HEK293 (cell line): ENCODE data around the gene TARS3.

Experiments
- CTCF ChIA-PET: fragments of 350-600 bp; formaldehyde crosslinking; extraction: SDS; loops from one replicate; lab custom pipeline; 2021; ENCODE audit warnings: antibody characterized with exemption; lab: Yijun Ruan, JAX
- POLR2A ChIA-PET: fragments of 300-600 bp; formaldehyde crosslinking; extraction: SDS; loops from one replicate; lab custom pipeline; 2020; ENCODE audit warnings: antibody characterized with exemption, inconsistent platforms; lab: Yijun Ruan, JAX
- H3K27ac ChIP-seq: fragments of 200-500 bp; sonication (Bioruptor generic); 2 replicates; pipeline ENCODE4 v1.5.1; 2014; ENCODE audit warnings: low read depth, low read length, control low read depth, inconsistent platforms; ENCODE audit errors: extremely low read depth
- H3K36me3 ChIP-seq, 2 experiments: fragments of 200-500 bp in 1 of 2; sonication (Bioruptor generic) in 1 of 2; 1 replicate in 1 of 2; 2 replicates in 1 of 2; pipeline ENCODE4 v1.5.1; 2014 to 2017; ENCODE audit warnings: inconsistent platforms in 2 of 2, low read length in 2 of 2; ENCODE audit not compliant: control insufficient read depth in 2 of 2, insufficient read depth in 1 of 2
- H3K4me1 ChIP-seq: fragments of 200-500 bp; sonication (Bioruptor generic); 2 replicates; pipeline ENCODE4 v1.5.1; 2014; ENCODE audit warnings: mild to moderate bottlenecking, low read length, inconsistent platforms; ENCODE audit not compliant: control insufficient read depth, insufficient read depth
- H3K4me3 ChIP-seq: 2 replicates; pipeline ENCODE4 v1.5.1; 2011; ENCODE audit warnings: low read depth, mild to moderate bottlenecking, control low read depth, low read length, moderate library complexity
- H3K9me3 ChIP-seq: fragments of 200-500 bp; sonication (Bioruptor generic); 2 replicates; pipeline ENCODE4 v1.5.1; 2014; ENCODE audit warnings: low read depth, low read length, inconsistent platforms; ENCODE audit not compliant: control insufficient read depth, insufficient read depth
- ATF2 ChIP-seq: fragments of 450-650 bp; formaldehyde crosslinking; IDR thresholded peaks from 2 replicates; pipeline ENCODE4 v1.5.1; 2016; ENCODE audit warnings: missing biosample characterization, missing genetic modification characterization, low read depth
- MYNN ChIP-seq: fragments of 450-650 bp; formaldehyde crosslinking; IDR thresholded peaks from 2 replicates; pipeline ENCODE4 v1.5.1; 2016; ENCODE audit warnings: missing biosample characterization, missing genetic modification characterization, borderline replicate concordance
- OSR2 ChIP-seq: fragments of 450-650 bp; formaldehyde crosslinking; IDR thresholded peaks from 2 replicates; pipeline ENCODE4 v1.5.1; 2016; ENCODE audit warnings: missing biosample characterization, missing genetic modification characterization
- RBAK ChIP-seq: fragments of 450-650 bp; formaldehyde crosslinking; IDR thresholded peaks from 2 replicates; pipeline ENCODE4 v1.5.1; 2016; ENCODE audit warnings: missing biosample characterization, missing genetic modification characterization
- SCRT1 ChIP-seq: fragments of 450-650 bp; formaldehyde crosslinking; IDR thresholded peaks from 2 replicates; pipeline ENCODE4 v1.5.1; 2016; ENCODE audit warnings: missing biosample characterization, missing genetic modification characterization, borderline replicate concordance
- SCRT2 ChIP-seq: fragments of 450-650 bp; formaldehyde crosslinking; IDR thresholded peaks from 2 replicates; pipeline ENCODE4 v1.5.1; 2016; ENCODE audit warnings: missing biosample characterization, missing genetic modification characterization
- SP3 ChIP-seq: fragments of 450-650 bp; formaldehyde crosslinking; IDR thresholded peaks from 2 replicates; pipeline ENCODE4 v1.5.1; 2016; ENCODE audit warnings: missing biosample characterization, missing genetic modification characterization
- TRIM28 ChIP-seq: IDR thresholded peaks from 2 replicates; pipeline ENCODE4 v1.6.1; 2011; ENCODE audit warnings: low read length, control low read depth, borderline replicate concordance
- ZBTB1 ChIP-seq: fragments of 450-650 bp; formaldehyde crosslinking; IDR thresholded peaks from 2 replicates; pipeline ENCODE4 v1.5.1; 2016; ENCODE audit warnings: missing biosample characterization, missing genetic modification characterization
- ZEB2 ChIP-seq: fragments of 450-650 bp; formaldehyde crosslinking; IDR thresholded peaks from 2 replicates; pipeline ENCODE4 v1.5.1; 2016; ENCODE audit warnings: missing biosample characterization, missing genetic modification characterization
- ZFP41 ChIP-seq: fragments of 450-650 bp; formaldehyde crosslinking; IDR thresholded peaks from 2 replicates; pipeline ENCODE4 v1.5.1; 2016; ENCODE audit warnings: missing biosample characterization, missing genetic modification characterization, borderline replicate concordance
- ZNF266 ChIP-seq: fragments of 450-650 bp; formaldehyde crosslinking; IDR thresholded peaks from 2 replicates; pipeline ENCODE4 v1.5.1; 2016; ENCODE audit warnings: missing biosample characterization, missing genetic modification characterization, low read depth
- ZNF274 ChIP-seq, 2 experiments: fragments of 200-500 bp in 1 of 2; fragments of 450-650 bp in 1 of 2; sonication (Bioruptor generic) in 1 of 2; formaldehyde crosslinking in 1 of 2; IDR thresholded peaks; 2 replicates each; pipeline versions ENCODE4 v1.5.1 to v1.6.1; 2014 to 2016; ENCODE audit warnings: borderline replicate concordance in 1 of 2, inconsistent platforms in 1 of 2, low read length in 1 of 2, missing biosample characterization in 1 of 2, missing genetic modification characterization in 1 of 2
- ZNF37A ChIP-seq: fragments of 450-650 bp; IDR thresholded peaks from 2 replicates; pipeline ENCODE4 v1.5.1; 2018; ENCODE audit warnings: missing biosample characterization, missing genetic modification characterization
- ZNF426 ChIP-seq: fragments of 450-650 bp; formaldehyde crosslinking; IDR thresholded peaks from 2 replicates; pipeline ENCODE4 v1.5.1; 2017; ENCODE audit warnings: missing biosample characterization, missing genetic modification characterization, mild to moderate bottlenecking, inconsistent platforms, moderate library complexity
- ZNF513 ChIP-seq: fragments of 450-650 bp; IDR thresholded peaks from 2 replicates; pipeline ENCODE4 v1.5.1; 2018; ENCODE audit warnings: missing biosample characterization, missing genetic modification characterization
- ZNF658 ChIP-seq: fragments of 450-650 bp; formaldehyde crosslinking; IDR thresholded peaks from 2 replicates; pipeline ENCODE4; 2016; ENCODE audit warnings: missing biosample characterization, missing genetic modification characterization
- ZNF707 ChIP-seq: fragments of 450-650 bp; formaldehyde crosslinking; IDR thresholded peaks from 2 replicates; pipeline ENCODE4 v1.5.1; 2016; ENCODE audit warnings: missing biosample characterization, missing genetic modification characterization
- ZSCAN23 ChIP-seq: fragments of 450-650 bp; formaldehyde crosslinking; IDR thresholded peaks from 2 replicates; pipeline ENCODE4 v1.5.1; 2016; ENCODE audit warnings: missing biosample characterization, missing genetic modification characterization
- ZXDB ChIP-seq: fragments of 450-650 bp; formaldehyde crosslinking; IDR thresholded peaks from 2 replicates; pipeline ENCODE4 v1.5.1; 2016; ENCODE audit warnings: missing biosample characterization, missing genetic modification characterization
- TF ChIP-seq, protein P1 (sequence below): fragments of 450-650 bp; formaldehyde crosslinking; IDR thresholded peaks from 2 replicates; pipeline ENCODE4 v1.5.1; 2016; ENCODE audit warnings: missing biosample characterization, missing genetic modification characterization, borderline replicate concordance
- TF ChIP-seq, protein P2 (sequence below): fragments of 450-650 bp; formaldehyde crosslinking; IDR thresholded peaks from 2 replicates; pipeline ENCODE4 v1.5.1; 2016; ENCODE audit warnings: missing biosample characterization, missing genetic modification characterization
- TF ChIP-seq, protein P3 (sequence below): fragments of 450-650 bp; formaldehyde crosslinking; IDR thresholded peaks from 2 replicates; pipeline ENCODE4 v1.5.1; 2016; ENCODE audit warnings: missing biosample characterization, missing genetic modification characterization, borderline replicate concordance
- TF ChIP-seq, protein P4 (sequence below): fragments of 450-650 bp; formaldehyde crosslinking; IDR thresholded peaks from 2 replicates; pipeline ENCODE4 v1.5.1; 2017; ENCODE audit warnings: missing biosample characterization, missing genetic modification characterization

TARS3 gene

GRCh38 chr15:101641129-101641764 lies 83.0 kb downstream of the TARS3 start (continued):
- TF ChIP-seq ZSCAN23 (no peak), ZNF426 (tag by site-specific recombination) (no peak), RBAK (tag by site-specific recombination) (no peak), OSR2 (no peak), SP3 (tag by site-specific recombination) (no peak), TRIM28 (peak; percentile 22; the same call in 1 of the 2 replicates), ZEB2 (peak; percentile 48; the same call in 1 of the 2 replicates), ATF2 (tag by site-specific recombination) (no peak), ZNF707 (tag by site-specific recombination) (no peak)
- TF ChIP-seq, protein P1, sequence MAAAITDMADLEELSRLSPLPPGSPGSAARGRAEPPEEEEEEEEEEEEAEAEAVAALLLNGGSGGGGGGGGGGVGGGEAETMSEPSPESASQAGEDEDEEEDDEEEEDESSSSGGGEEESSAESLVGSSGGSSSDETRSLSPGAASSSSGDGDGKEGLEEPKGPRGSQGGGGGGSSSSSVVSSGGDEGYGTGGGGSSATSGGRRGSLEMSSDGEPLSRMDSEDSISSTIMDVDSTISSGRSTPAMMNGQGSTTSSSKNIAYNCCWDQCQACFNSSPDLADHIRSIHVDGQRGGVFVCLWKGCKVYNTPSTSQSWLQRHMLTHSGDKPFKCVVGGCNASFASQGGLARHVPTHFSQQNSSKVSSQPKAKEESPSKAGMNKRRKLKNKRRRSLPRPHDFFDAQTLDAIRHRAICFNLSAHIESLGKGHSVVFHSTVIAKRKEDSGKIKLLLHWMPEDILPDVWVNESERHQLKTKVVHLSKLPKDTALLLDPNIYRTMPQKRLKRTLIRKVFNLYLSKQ, result no peak

DNA sequence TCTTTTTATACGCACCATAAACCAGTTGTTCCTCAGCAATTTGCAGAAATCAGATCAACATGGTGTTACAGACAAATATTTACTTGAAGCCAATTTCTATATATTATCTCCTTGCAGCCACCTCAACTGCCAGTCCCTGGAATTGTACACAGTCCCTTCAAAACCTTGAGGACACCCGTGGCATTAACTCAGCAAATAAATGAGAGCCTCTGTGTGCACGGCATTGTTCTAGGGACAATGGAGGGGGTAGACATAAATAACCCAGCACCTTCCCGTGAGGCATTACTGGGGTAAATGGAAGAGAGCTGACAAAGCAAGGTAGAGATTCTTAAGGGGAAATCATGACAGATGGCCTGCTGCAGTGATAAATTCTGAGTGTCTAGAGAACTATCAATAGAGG lies 84.6 kb downstream of the TARS3 start:
- no peak overlapping the region for H3K27ac ChIP-seq
- POLR2A ChIA-PET, result interaction anchor here (2.0 kb wide), 1 partner anchor 23 kb away, joined by 6 read pairs; no protein-coding TSS in a partner anchor
- H3K9me3 ChIP-seq, result no peaks in the 10 kb centered on the region
- H3K36me3 ChIP-seq, result peaks cover 47 to 51% of the 10 kb centered on the region in 2 experiments
- no peak for TF ChIP-seq ZNF274 (IDR thresholded peaks at IDR 0.05; ENCODE audit: low read length)
- TF ChIP-seq ZNF274 (tag by site-specific recombination; IDR thresholded peaks at IDR 0.05; ENCODE audit: borderline replicate concordance), result no peak
- TF ChIP-seq, protein P2, sequence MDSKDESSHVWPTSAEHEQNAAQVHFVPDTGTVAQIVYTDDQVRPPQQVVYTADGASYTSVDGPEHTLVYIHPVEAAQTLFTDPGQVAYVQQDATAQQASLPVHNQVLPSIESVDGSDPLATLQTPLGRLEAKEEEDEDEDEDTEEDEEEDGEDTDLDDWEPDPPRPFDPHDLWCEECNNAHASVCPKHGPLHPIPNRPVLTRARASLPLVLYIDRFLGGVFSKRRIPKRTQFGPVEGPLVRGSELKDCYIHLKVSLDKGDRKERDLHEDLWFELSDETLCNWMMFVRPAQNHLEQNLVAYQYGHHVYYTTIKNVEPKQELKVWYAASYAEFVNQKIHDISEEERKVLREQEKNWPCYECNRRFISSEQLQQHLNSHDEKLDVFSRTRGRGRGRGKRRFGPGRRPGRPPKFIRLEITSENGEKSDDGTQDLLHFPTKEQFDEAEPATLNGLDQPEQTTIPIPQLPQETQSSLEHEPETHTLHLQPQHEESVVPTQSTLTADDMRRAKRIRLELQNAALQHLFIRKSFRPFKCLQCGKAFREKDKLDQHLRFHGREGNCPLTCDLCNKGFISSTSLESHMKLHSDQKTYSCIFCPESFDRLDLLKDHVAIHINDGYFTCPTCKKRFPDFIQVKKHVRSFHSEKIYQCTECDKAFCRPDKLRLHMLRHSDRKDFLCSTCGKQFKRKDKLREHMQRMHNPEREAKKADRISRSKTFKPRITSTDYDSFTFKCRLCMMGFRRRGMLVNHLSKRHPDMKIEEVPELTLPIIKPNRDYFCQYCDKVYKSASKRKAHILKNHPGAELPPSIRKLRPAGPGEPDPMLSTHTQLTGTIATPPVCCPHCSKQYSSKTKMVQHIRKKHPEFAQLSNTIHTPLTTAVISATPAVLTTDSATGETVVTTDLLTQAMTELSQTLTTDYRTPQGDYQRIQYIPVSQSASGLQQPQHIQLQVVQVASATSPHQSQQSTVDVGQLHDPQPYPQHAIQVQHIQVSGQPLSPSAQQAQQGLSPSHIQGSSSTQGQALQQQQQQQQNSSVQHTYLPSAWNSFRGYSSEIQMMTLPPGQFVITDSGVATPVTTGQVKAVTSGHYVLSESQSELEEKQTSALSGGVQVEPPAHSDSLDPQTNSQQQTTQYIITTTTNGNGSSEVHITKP (tag by site-specific recombination), result no peak
- no peak for TF ChIP-seq ZXDB (tag by site-specific recombination)
- TF ChIP-seq MYNN (tag by site-specific recombination), result no peak
- no peak for TF ChIP-seq ZBTB1 (tag by site-specific recombination)
- TF ChIP-seq ZNF266 (tag by site-specific recombination), result no peak
- TF ChIP-seq, protein P3, sequence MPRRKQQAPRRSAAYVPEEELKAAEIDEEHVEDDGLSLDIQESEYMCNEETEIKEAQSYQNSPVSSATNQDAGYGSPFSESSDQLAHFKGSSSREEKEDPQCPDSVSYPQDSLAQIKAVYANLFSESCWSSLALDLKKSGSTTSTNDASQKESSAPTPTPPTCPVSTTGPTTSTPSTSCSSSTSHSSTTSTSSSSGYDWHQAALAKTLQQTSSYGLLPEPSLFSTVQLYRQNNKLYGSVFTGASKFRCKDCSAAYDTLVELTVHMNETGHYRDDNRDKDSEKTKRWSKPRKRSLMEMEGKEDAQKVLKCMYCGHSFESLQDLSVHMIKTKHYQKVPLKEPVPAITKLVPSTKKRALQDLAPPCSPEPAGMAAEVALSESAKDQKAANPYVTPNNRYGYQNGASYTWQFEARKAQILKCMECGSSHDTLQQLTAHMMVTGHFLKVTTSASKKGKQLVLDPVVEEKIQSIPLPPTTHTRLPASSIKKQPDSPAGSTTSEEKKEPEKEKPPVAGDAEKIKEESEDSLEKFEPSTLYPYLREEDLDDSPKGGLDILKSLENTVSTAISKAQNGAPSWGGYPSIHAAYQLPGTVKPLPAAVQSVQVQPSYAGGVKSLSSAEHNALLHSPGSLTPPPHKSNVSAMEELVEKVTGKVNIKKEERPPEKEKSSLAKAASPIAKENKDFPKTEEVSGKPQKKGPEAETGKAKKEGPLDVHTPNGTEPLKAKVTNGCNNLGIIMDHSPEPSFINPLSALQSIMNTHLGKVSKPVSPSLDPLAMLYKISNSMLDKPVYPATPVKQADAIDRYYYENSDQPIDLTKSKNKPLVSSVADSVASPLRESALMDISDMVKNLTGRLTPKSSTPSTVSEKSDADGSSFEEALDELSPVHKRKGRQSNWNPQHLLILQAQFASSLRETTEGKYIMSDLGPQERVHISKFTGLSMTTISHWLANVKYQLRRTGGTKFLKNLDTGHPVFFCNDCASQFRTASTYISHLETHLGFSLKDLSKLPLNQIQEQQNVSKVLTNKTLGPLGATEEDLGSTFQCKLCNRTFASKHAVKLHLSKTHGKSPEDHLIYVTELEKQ (tag by site-specific recombination), result no peak
- no peak for TF ChIP-seq ZNF513 (tag by site-specific recombination)
- no peak for TF ChIP-seq SCRT2
- TF ChIP-seq ZNF658 (tag by site-specific recombination), result no peak
- TF ChIP-seq, protein P4, sequence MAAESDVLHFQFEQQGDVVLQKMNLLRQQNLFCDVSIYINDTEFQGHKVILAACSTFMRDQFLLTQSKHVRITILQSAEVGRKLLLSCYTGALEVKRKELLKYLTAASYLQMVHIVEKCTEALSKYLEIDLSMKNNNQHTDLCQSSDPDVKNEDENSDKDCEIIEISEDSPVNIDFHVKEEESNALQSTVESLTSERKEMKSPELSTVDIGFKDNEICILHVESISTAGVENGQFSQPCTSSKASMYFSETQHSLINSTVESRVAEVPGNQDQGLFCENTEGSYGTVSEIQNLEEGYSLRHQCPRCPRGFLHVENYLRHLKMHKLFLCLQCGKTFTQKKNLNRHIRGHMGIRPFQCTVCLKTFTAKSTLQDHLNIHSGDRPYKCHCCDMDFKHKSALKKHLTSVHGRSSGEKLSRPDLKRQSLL (tag by site-specific recombination), result no peak
- no peak for TF ChIP-seq ZNF37A (tag by site-specific recombination)
- TF ChIP-seq ZFP41 (tag by site-specific recombination), result no peak
- no peak for TF ChIP-seq SCRT1
- CTCF ChIA-PET, result interaction anchor here (0.6 to 5.4 kb wide), 27 partner anchors 10 to 367 kb away, joined by 3 to 64 read pairs (median 13); partner anchors contain the start of gene SNRPA1
- no peak overlapping the region for H3K4me3 ChIP-seq
- H3K4me1 ChIP-seq, result peaks cover 4% of the 10 kb centered on the region; the same call in 1 of the 2 replicates
